Measurements from ENCODE around the gene BLACAT1.
"Not testable (repeated sequence)": the region's sequence is repeated elsewhere in the genome, so short reads cannot be mapped to it uniquely, and the experiment has no call there.

BLACAT1 gene

GRCh38 chr1:205421798-205422197, 34.0 kb downstream of the BLACAT1 start, which contains the start of gene LEMD1:
Gene LEMD1 (minus strand): TSS chr1:205422056. CDS start chr1:205420536, 1,520 bp downstream.
- DNase-seq = no peak

- DNase-seq = no peak
Observed at GRCh38 chr1:205420938-205421337, 34.9 kb downstream of the BLACAT1 start.

GRCh38 chr1:205417870-205418635, 37.8 kb downstream of the BLACAT1 start:
- DNase-seq = no peak

- no peak for DNase-seq
Observed at GRCh38 chr1:205416322-205416721, 39.5 kb downstream of the BLACAT1 start.

- no peak for DNase-seq
Observed at GRCh38 chr1:205410581-205411298, 45.1 kb downstream of the BLACAT1 start.

- DNase-seq = no peak
Observed at GRCh38 chr1:205407970-205408369, 47.9 kb downstream of the BLACAT1 start.

- not testable (repeated sequence) for DNase-seq
Observed at GRCh38 chr1:205406252-205406651, 49.6 kb downstream of the BLACAT1 start.
